Activated naive CD8-positive, alpha-beta T cell (primary cell): ENCODE measurements around the gene RAB3GAP2.
A peak's percentile ranks its signal among the peaks of the same experiment; 100 is the strongest.
"Not testable (repeated sequence)": the region's sequence is repeated elsewhere in the genome, so short reads cannot be mapped to it uniquely, and the experiment has no call there.

Experiments
- H3K27ac Mint-ChIP-seq: one replicate; pipeline ENCODE4 v1.8.0; 2021; ENCODE audit warnings: mixed read lengths
- H3K27me3 Mint-ChIP-seq: one replicate; pipeline ENCODE4 v1.8.0; 2021; ENCODE audit warnings: mixed read lengths
- H3K36me3 Mint-ChIP-seq: one replicate; pipeline ENCODE4 v1.8.0; 2021; ENCODE audit warnings: mixed read lengths
- H3K4me1 Mint-ChIP-seq: one replicate; pipeline ENCODE4 v1.8.0; 2021; ENCODE audit warnings: low read depth, mixed read lengths
- H3K4me3 Mint-ChIP-seq: one replicate; pipeline ENCODE4 v1.8.0; 2021; ENCODE audit warnings: mild to moderate bottlenecking, mixed read lengths
- H3K9me3 Mint-ChIP-seq: one replicate; pipeline ENCODE4 v1.8.0; 2021; ENCODE audit warnings: low read depth, mixed read lengths

The RAB3GAP2 gene

GRCh38 chr1:220239213-220239612 lies 33.0 kb downstream of the RAB3GAP2 start:
- Mint-ChIP-seq H3K27ac (no peak overlapping the region), H3K36me3 (peaks cover 12% of the 10 kb centered on the region), H3K9me3 (no peaks in the 10 kb centered on the region), H3K27me3 (no peaks in the 10 kb centered on the region), H3K4me3 (no peak overlapping the region), H3K4me1 (peaks cover 51% of the 10 kb centered on the region)

GRCh38 chr1:220236278-220236677 lies 36.0 kb downstream of the RAB3GAP2 start:
- H3K27ac Mint-ChIP-seq, H3K4me3 Mint-ChIP-seq, H3K9me3 Mint-ChIP-seq, H3K27me3 Mint-ChIP-seq: not testable (repeated sequence)
- peaks cover 18% of the 10 kb centered on the region for H3K36me3 Mint-ChIP-seq
- H3K4me1 Mint-ChIP-seq: peaks cover 32% of the 10 kb centered on the region

- H3K27ac Mint-ChIP-seq: peak overlapping the region; percentile 6
These were observed 36.8 kb downstream of the RAB3GAP2 start for GRCh38 chr1:220235462-220235861.

GRCh38 chr1:220233927-220234326 lies 38.3 kb downstream of the RAB3GAP2 start:
- no peaks in the 10 kb centered on the region for H3K27me3 Mint-ChIP-seq
- H3K9me3 Mint-ChIP-seq: no peaks in the 10 kb centered on the region
- H3K27ac Mint-ChIP-seq: no peak overlapping the region
- H3K36me3 Mint-ChIP-seq: peaks cover 28% of the 10 kb centered on the region
- H3K4me1 Mint-ChIP-seq: peaks cover 26% of the 10 kb centered on the region
- no peak overlapping the region for H3K4me3 Mint-ChIP-seq

More at GRCh38 chr1:220235462-220235861, 36.8 kb downstream of the RAB3GAP2 start:
- H3K36me3 Mint-ChIP-seq: peaks cover 25% of the 10 kb centered on the region
- H3K4me3 Mint-ChIP-seq: no peak overlapping the region
- no peaks in the 10 kb centered on the region for H3K9me3 Mint-ChIP-seq
- H3K4me1 Mint-ChIP-seq: peaks cover 32% of the 10 kb centered on the region
- no peaks in the 10 kb centered on the region for H3K27me3 Mint-ChIP-seq

GRCh38 chr1:220229771-220230170 lies 42.5 kb downstream of the RAB3GAP2 start:
- peaks cover 51% of the 10 kb centered on the region for H3K4me1 Mint-ChIP-seq
- no peaks in the 10 kb centered on the region for H3K9me3 Mint-ChIP-seq

GRCh38 chr1:220227393-220227792 lies 44.9 kb downstream of the RAB3GAP2 start:
- Mint-ChIP-seq H3K9me3 (no peaks in the 10 kb centered on the region), H3K4me1 (peaks cover 63% of the 10 kb centered on the region), H3K27ac (no peak overlapping the region), H3K27me3 (no peaks in the 10 kb centered on the region), H3K36me3 (peaks cover 32% of the 10 kb centered on the region), H3K4me3 (no peak overlapping the region)

More at GRCh38 chr1:220229771-220230170, 42.5 kb downstream of the RAB3GAP2 start:
- H3K27ac Mint-ChIP-seq: no peak overlapping the region
- H3K36me3 Mint-ChIP-seq: peaks cover 36% of the 10 kb centered on the region
- H3K27me3 Mint-ChIP-seq: no peaks in the 10 kb centered on the region
- no peak overlapping the region for H3K4me3 Mint-ChIP-seq

- H3K4me3 Mint-ChIP-seq: no peak overlapping the region
- H3K27ac Mint-ChIP-seq: peak overlapping the region; percentile 18
- no peaks in the 10 kb centered on the region for H3K9me3 Mint-ChIP-seq
- H3K27me3 Mint-ChIP-seq: no peaks in the 10 kb centered on the region
- H3K4me1 Mint-ChIP-seq: peaks cover 64% of the 10 kb centered on the region
- H3K36me3 Mint-ChIP-seq: peaks cover 28% of the 10 kb centered on the region
These were observed 45.5 kb downstream of the RAB3GAP2 start for GRCh38 chr1:220226752-220227151.

- H3K4me3 Mint-ChIP-seq: no peak overlapping the region
- peaks cover 21% of the 10 kb centered on the region for H3K36me3 Mint-ChIP-seq
- no peaks in the 10 kb centered on the region for H3K9me3 Mint-ChIP-seq
- H3K27me3 Mint-ChIP-seq: no peaks in the 10 kb centered on the region
- H3K27ac Mint-ChIP-seq: no peak overlapping the region
- H3K4me1 Mint-ChIP-seq: peaks cover 62% of the 10 kb centered on the region
These were observed 46.3 kb downstream of the RAB3GAP2 start for GRCh38 chr1:220225957-220226356.

GRCh38 chr1:220224611-220225124 lies 47.6 kb downstream of the RAB3GAP2 start:
- H3K4me1 Mint-ChIP-seq: peaks cover 64% of the 10 kb centered on the region
- H3K9me3 Mint-ChIP-seq: no peaks in the 10 kb centered on the region
- no peak overlapping the region for H3K27ac Mint-ChIP-seq
- H3K27me3 Mint-ChIP-seq: no peaks in the 10 kb centered on the region
- peaks cover 16% of the 10 kb centered on the region for H3K36me3 Mint-ChIP-seq
- no peak overlapping the region for H3K4me3 Mint-ChIP-seq

GRCh38 chr1:220224033-220224432 lies 48.2 kb downstream of the RAB3GAP2 start:
- Mint-ChIP-seq H3K27ac (no peak overlapping the region), H3K27me3 (no peaks in the 10 kb centered on the region), H3K36me3 (peaks cover 16% of the 10 kb centered on the region), H3K9me3 (no peaks in the 10 kb centered on the region), H3K4me3 (no peak overlapping the region), H3K4me1 (peaks cover 69% of the 10 kb centered on the region)

GRCh38 chr1:220222939-220223338 lies 49.3 kb downstream of the RAB3GAP2 start:
- no peaks in the 10 kb centered on the region for H3K9me3 Mint-ChIP-seq
- H3K27ac Mint-ChIP-seq: no peak overlapping the region
- H3K4me1 Mint-ChIP-seq: peaks cover 65% of the 10 kb centered on the region
- peaks cover 8% of the 10 kb centered on the region for H3K36me3 Mint-ChIP-seq
- H3K27me3 Mint-ChIP-seq: no peaks in the 10 kb centered on the region
- H3K4me3 Mint-ChIP-seq: no peak overlapping the region

GRCh38 chr1:220221670-220222069 lies 50.6 kb downstream of the RAB3GAP2 start:
- Mint-ChIP-seq H3K27ac (no peak overlapping the region), H3K36me3 (peaks cover 2% of the 10 kb centered on the region), H3K4me3 (no peak overlapping the region), H3K9me3 (no peaks in the 10 kb centered on the region), H3K27me3 (no peaks in the 10 kb centered on the region), H3K4me1 (peaks cover 58% of the 10 kb centered on the region)

- Mint-ChIP-seq H3K4me1 (peaks cover 54% of the 10 kb centered on the region), H3K4me3 (no peak overlapping the region), H3K27ac (no peak overlapping the region), H3K36me3 (peaks cover 2% of the 10 kb centered on the region), H3K9me3 (no peaks in the 10 kb centered on the region), H3K27me3 (no peaks in the 10 kb centered on the region)
These were observed 51.0 kb downstream of the RAB3GAP2 start for GRCh38 chr1:220221269-220221668.

- not testable (repeated sequence) for H3K9me3 Mint-ChIP-seq, H3K27me3 Mint-ChIP-seq, H3K27ac Mint-ChIP-seq, H3K4me3 Mint-ChIP-seq, H3K36me3 Mint-ChIP-seq
- H3K4me1 Mint-ChIP-seq: peaks cover 53% of the 10 kb centered on the region
These were observed 51.6 kb downstream of the RAB3GAP2 start for GRCh38 chr1:220220699-220221040.

GRCh38 chr1:220219865-220220698 lies 52.2 kb downstream of the RAB3GAP2 start:
- Mint-ChIP-seq H3K27ac (no peak overlapping the region), H3K9me3 (no peaks in the 10 kb centered on the region), H3K4me3 (no peak overlapping the region), H3K4me1 (peaks cover 47% of the 10 kb centered on the region), H3K36me3 (peaks cover 2% of the 10 kb centered on the region), H3K27me3 (no peaks in the 10 kb centered on the region)

- peaks cover 39% of the 10 kb centered on the region for H3K4me1 Mint-ChIP-seq
- no peaks in the 10 kb centered on the region for H3K27me3 Mint-ChIP-seq
- H3K9me3 Mint-ChIP-seq: no peaks in the 10 kb centered on the region
- H3K36me3 Mint-ChIP-seq: peaks cover 2% of the 10 kb centered on the region
- H3K4me3 Mint-ChIP-seq: no peak overlapping the region
- no peak overlapping the region for H3K27ac Mint-ChIP-seq
These were observed 53.2 kb downstream of the RAB3GAP2 start for GRCh38 chr1:220219136-220219442.
